ENCODE results near the gene IER3.

Gene IER3

GRCh38 chr6:30752157-30752927 lies 8.0 kb upstream of the IER3 start:
- intact Hi-C loops (cut with DNase I), result no loop called here
- DNase-seq, result peak in 38 of 42 donors; percentile 6 to 81 (median 39)

GRCh38 chr6:30750379-30750668 lies 6.0 kb upstream of the IER3 start:
- intact Hi-C loops (cut with DNase I), result no loop called here

GRCh38 chr6:30749554-30750378 lies 5.4 kb upstream of the IER3 start:
- DNase-seq, result no peak
- intact Hi-C loops (cut with DNase I), result loop anchor here (10.0 kb wide), 1 partner anchor 135 kb away; the partner anchor contains the start of gene DDR1

More at GRCh38 chr6:30750379-30750668, 6.0 kb upstream of the IER3 start:
- DNase-seq, result no peak

DNA sequence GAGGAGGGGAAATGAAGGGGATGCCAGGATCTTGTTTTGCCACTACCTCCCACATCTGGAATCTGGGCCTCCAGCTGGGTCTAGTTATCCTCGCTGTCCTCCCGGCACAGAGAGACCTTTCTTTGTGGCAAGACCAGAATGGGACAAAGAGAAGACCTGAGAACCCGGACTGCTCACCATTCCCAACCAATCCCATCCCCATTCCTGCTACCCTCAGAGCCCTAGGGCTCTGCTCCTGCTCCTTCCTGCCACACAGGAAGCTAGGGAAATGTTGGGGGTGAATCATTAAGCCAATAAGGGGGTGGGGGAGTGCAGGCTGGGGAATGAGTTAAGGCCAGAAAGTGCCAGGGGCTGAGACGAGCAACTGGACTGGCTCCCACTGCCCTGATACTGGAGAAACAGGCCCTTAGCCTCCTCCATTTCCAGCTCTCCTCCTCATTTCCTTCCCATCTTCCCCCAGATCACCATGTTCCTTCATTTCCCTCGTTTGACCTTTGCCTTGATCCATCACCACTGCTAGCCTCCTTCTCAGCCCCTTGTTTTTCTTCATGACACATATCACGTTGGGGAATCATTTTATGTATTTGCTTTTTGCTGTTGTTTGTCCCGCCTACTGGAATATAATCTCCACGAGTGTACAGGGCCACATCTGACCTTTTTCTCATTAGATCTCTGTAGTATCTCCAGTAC lies 4.6 kb upstream of the IER3 start:
- DNase-seq, result no peak
- intact Hi-C loops (cut with DNase I), result loop anchor here (10.0 kb wide), 1 partner anchor 136 kb away; the partner anchor contains the start of gene DDR1

DNA sequence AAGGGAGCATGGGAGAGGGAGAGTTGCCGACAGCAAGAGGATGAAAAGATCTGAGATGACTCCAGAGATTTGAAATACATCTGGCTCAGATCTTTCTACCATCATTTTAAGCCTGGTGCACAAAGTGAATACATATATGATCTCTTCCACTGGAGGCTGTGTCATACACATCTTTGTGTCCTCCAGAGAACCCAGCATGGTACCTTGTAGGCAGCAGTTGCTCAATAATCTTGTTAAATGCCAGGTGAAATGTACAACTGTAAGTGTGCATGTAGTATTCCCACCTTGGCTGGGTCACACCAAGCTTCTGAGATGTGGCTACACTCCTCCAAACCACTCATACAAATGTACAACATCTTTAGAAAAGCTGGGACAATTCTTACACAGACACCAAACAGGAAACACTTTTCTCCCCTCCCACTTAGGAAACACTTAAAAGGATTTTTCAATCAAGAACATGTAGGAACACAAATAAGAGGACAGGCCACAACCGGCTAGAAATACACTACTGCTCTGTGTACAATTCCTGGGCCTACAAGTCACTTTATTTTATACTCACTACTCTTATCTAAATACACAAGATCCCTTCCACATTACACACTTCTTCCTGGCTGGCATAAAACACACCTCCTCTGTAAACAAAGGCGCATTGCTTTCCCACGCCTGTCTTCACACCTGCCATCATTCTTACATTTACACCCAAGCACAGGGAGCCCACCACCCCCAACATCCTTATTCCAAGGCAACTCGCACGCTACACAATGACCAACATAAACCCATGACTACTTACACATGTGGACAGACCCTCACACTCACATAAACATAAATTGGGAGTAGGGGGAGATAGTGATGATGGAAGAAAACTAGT lies 3.8 kb upstream of the IER3 start:
- intact Hi-C loops (cut with DNase I), result loop anchor here (10.0 kb wide), 1 partner anchor 137 kb away; the partner anchor contains the start of gene DDR1
- DNase-seq, result no peak

- intact Hi-C loops (cut with DNase I), result loop anchor here (10.0 kb wide), 1 partner anchor 138 kb away; the partner anchor contains the start of gene DDR1
- no peak for DNase-seq
Observed at GRCh38 chr6:30747300-30747687, 2.9 kb upstream of the IER3 start.

- DNase-seq, result peak in 22 of 42 donors; percentile 6 to 56 (median 32)
Observed at GRCh38 chr6:30743099-30744053, 971 bp downstream of the IER3 start.

GRCh38 chr6:30742316-30743098 lies 1.8 kb downstream of the IER3 start, which contains the start of gene FLOT1:
FLOT1 (minus strand) TSS chr6:30742687; CDS start chr6:30742189, 498 bp downstream.
- intact Hi-C loops (cut with DNase I), result loop anchor here (5.0 to 10.0 kb wide), 2 partner anchors 40 to 142 kb away; partner anchors contain the start of gene DDR1
- DNase-seq, result peak; percentile 82 to 97 (median 93)

More at GRCh38 chr6:30743099-30744053, 971 bp downstream of the IER3 start:
- intact Hi-C loops (cut with DNase I), result loop anchor here (5.0 to 10.0 kb wide), 2 partner anchors 39 to 141 kb away; partner anchors contain the start of gene DDR1

- DNase-seq, result peak in 1 of 42 donors; percentile 25
- intact Hi-C loops (cut with DNase I), result loop anchor here (5.0 to 10.0 kb wide), 2 partner anchors 40 to 143 kb away; partner anchors contain the start of gene DDR1
Observed at GRCh38 chr6:30741789-30742315, 2.5 kb downstream of the IER3 start.

DNA sequence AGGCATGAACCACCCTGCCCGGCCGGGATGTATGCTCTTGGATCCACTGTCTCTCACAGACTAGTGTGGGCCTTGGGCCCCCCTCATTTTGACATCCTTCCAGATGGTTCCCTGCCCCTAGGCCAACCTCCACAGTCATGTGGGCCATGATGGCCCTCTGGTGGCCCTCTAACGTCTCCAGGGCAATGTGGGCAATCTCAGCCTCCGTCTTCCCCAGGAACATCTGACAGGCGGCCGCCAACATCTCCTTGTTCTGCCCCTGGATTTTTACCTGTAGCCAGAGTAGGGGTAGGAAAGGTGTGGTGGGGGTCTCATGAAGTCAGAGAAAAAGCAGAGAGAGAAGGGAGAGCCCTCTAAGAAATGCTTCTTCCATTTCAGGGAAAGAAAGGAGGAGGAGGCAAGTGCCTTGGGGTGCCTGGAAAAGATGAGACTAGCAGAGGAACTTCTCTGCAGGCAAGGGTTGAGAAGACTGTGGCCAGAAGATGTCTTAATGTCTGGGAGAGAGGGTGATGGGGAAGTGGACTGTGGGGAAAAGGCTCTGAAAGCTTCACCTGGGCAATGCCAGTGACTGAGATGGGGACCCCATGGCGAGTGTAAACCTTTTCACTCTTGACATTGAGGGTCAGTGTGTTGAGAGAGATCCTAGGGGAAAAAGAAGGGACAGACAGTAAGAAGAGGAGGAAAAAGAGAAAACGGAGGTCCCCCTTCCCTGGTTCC lies 3.1 kb downstream of the IER3 start:
- intact Hi-C loops (cut with DNase I), result loop anchor here (5.0 to 10.0 kb wide), 2 partner anchors 41 to 144 kb away; partner anchors contain the start of gene DDR1
- DNase-seq, result no peak

GRCh38 chr6:30740540-30740870 lies 3.8 kb downstream of the IER3 start:
- intact Hi-C loops (cut with DNase I), result loop anchor here (5.0 to 10.0 kb wide), 2 partner anchors 42 to 144 kb away; partner anchors contain the start of gene DDR1
- no peak for DNase-seq

DNA sequence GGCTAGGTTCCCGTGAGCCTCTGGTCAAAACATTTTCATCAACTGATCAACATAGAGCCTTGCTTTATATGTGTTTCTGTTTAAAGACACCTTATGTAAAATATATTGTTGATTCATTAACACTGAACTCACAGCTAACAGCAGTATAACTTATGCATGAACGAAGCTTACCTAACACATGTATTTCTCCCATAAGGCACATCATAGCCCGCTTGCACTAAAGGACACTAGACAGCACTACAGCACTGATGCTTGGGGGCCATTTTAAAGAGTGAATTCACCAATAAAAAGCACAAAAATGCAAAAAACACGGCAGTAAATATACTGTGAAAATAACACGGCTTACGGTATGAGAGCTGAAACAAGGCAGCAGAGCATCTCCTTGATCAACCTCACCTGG lies 5.8 kb downstream of the IER3 start:
- intact Hi-C loops (cut with DNase I), result no loop called here
- no peak for DNase-seq

GRCh38 chr6:30735668-30736314 lies 8.6 kb downstream of the IER3 start:
- intact Hi-C loops (cut with DNase I), result no loop called here

DNA sequence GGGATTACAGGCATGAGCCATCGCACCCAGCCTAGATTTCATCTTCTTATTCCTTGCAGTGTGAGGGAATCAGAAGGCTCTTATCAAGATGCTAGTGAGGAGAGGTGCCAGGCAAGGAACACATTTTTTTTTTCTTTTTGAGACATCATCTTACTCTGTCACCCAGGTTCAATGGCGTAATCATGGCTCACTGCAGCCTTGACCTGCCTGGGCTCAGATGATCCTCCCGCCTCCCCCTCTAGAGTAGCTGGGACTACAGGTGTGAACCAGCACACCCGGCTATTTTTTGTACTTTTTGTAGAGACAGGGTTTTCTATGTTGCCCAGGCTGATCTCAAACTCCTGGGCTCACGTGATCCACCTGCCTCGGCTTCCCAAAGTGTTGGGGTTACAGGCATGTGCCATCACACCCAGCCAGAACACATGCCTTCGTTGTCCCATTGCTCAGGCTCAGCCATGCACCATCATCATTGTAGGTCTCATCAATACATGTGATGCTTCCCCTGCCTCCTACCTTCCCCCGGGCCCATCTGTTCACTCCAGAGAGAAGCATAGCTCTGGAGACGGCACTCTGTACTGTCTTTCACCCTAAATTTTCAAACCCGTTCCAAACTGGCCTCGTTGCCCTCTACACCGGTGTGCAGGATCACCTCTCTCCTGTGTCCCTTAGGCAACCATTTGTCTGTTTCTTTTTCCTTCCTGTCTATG lies 12.0 kb downstream of the IER3 start:
- intact Hi-C loops (cut with DNase I), result no loop called here

More at GRCh38 chr6:30735668-30736314, 8.6 kb downstream of the IER3 start:
- no peak for DNase-seq

More for the DNA sequence above, 12.0 kb downstream of the IER3 start:
- DNase-seq, result no peak

Data from head of caudate nucleus (tissue), 42 donors.